Lower leg skin (tissue), 4 donors: Measurements from ENCODE around the gene PPP1R13B. TPM values are rescaled to one million over a fixed set of nuclear protein-coding genes. Genes with fewer than 3 reads are reported as not detected.

Experiments used
- DNase-seq, 2 donors: peaks; one replicate each; pipeline ENCODE4 v3.0.0-alpha.2; 2019; ENCODE audit warnings: low spot score in 2 of 2
- H3K4me3 ChIP-seq: fragments of 200-600 bp; sonication (generic); 2 replicates; pipeline ENCODE4 v1.5.1; 2017; ENCODE audit warnings: mild to moderate bottlenecking, low read depth; ENCODE audit not compliant: poor library complexity, severe bottlenecking
- POLR2A ChIP-seq, 2 donors: fragments of 450-650 bp; IDR thresholded peaks; one replicate each; pipeline ENCODE4 v1.6.1; 2016 to 2017; ENCODE audit warnings: antibody characterized with exemption in 2 of 2, mild to moderate bottlenecking in 1 of 2, moderate library complexity in 1 of 2
- WGBS, 2 donors: methylation state at CpG; one replicate each; pipeline ENCODE4 v1.1.5; 2018; 5-methylcytosine and 5-hydroxymethylcytosine counted together
- intact Hi-C: fragments of 100-400 bp; cut with DNase I; formaldehyde crosslinking; loops from one replicate; pipeline ENCODE4 v1.15.0; 2023; ENCODE audit warnings: low total_unique reads
- total RNA-seq, 4 donors: library from RNA; depleted of rRNA; stranded (reverse); fragments of >200 nt; gene quantifications; one replicate each; pipeline ENCODE4 v1.1.0, GENCODE V29; 2016
- TF ChIP-seq, protein P1 (sequence below), 3 donors: fragments of 450-650 bp; IDR thresholded peaks; one replicate each; pipeline ENCODE4 v1.5.1; 2016; ENCODE audit warnings: antibody characterized with exemption in 3 of 3, mild to moderate bottlenecking in 3 of 3, moderate library complexity in 2 of 3

Gene PPP1R13B
- total RNA-seq: 10 to 100 TPM; 28.9 to 55.8 (median 41.5) TPM

GRCh38 chr14:103847451-103848174 is at the start of gene PPP1R13B:
PPP1R13B (minus strand) TSS chr14:103847575; CDS start chr14:103847307, 268 bp downstream.
- peak within 1 kb of the TSS; percentile 48 for H3K4me3 ChIP-seq
- 0% methylated on average over 18 of the region's 104 CpGs; no CpG with 5 or more reads in 1 of the 2 donors for WGBS, 2 donors
- DNase-seq: peak; percentile 87 to 98

DNA sequence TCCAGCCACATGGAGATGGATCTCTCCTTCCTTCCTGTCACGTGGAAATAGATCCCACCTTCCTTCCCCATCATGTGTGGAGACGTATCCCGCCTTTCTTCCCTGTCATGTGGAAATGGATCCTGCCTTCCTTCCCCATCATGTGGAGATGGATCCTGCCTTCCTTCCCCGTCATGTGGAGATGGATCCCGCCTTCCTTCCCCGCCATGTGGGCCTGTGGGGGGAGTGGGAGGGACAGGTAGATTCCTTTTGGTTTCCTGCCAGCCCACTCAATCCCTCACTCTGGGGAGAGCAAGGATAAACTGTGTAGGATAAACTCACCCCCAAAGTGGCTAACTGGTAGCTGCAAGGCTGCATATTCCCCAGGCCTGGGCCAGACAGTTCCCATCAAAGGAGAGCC is 49.2 kb upstream of the PPP1R13B start:
- intact Hi-C loops: no loop called here
- TF ChIP-seq, protein P1, sequence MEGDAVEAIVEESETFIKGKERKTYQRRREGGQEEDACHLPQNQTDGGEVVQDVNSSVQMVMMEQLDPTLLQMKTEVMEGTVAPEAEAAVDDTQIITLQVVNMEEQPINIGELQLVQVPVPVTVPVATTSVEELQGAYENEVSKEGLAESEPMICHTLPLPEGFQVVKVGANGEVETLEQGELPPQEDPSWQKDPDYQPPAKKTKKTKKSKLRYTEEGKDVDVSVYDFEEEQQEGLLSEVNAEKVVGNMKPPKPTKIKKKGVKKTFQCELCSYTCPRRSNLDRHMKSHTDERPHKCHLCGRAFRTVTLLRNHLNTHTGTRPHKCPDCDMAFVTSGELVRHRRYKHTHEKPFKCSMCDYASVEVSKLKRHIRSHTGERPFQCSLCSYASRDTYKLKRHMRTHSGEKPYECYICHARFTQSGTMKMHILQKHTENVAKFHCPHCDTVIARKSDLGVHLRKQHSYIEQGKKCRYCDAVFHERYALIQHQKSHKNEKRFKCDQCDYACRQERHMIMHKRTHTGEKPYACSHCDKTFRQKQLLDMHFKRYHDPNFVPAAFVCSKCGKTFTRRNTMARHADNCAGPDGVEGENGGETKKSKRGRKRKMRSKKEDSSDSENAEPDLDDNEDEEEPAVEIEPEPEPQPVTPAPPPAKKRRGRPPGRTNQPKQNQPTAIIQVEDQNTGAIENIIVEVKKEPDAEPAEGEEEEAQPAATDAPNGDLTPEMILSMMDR (IDR thresholded peaks at IDR 0.05): no peak
- TF ChIP-seq POLR2A (IDR thresholded peaks at IDR 0.05): no peak
- DNase-seq: no peak
- WGBS, 2 donors: 64 to 70% methylated on average over 6 of the region's 6 CpGs
- no peak overlapping the region for H3K4me3 ChIP-seq

More at GRCh38 chr14:103847451-103848174, at the start of gene PPP1R13B:
- intact Hi-C loops: no loop called here
- no peak for TF ChIP-seq POLR2A (IDR thresholded peaks at IDR 0.05)
- TF ChIP-seq, protein P1 (IDR thresholded peaks at IDR 0.05): no peak

GRCh38 chr14:103894723-103895059 is 47.3 kb upstream of the PPP1R13B start:
- WGBS, 2 donors: 60 to 64% methylated on average over 4 to 5 of the region's 7 CpGs
- intact Hi-C loops: no loop called here
- no peak overlapping the region for H3K4me3 ChIP-seq
- no peak for DNase-seq
- TF ChIP-seq, protein P1 (IDR thresholded peaks at IDR 0.05): no peak
- no peak for TF ChIP-seq POLR2A (IDR thresholded peaks at IDR 0.05)

- no peak overlapping the region for H3K4me3 ChIP-seq
- no peak for DNase-seq
- 59 to 64% methylated on average over 12 to 22 of the region's 26 CpGs for WGBS, 2 donors
- no peak for TF ChIP-seq POLR2A (IDR thresholded peaks at IDR 0.05)
- TF ChIP-seq, protein P1 (IDR thresholded peaks at IDR 0.05): no peak
- intact Hi-C loops: no loop called here
Measured at GRCh38 chr14:103894034-103894722, 46.8 kb upstream of the PPP1R13B start.

DNA sequence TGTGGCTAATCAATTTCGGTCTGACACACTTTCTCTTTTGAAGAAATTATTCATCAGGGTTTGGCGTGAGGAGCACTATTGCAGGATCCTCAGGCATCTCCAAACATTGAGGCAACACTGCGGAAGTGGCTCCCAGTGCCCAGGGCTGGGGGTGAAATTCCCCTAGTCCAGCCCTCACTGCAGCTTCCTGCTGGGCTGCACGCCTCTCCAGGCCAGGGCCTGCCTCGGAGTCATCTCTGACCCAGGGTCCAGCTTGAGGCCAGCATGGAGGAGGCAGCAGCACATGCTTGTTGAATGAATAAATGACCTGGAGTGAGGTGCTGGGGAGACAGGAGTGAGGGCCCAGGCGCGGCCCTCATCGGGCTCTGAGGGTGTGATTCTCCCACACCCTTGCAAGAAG is 44.9 kb upstream of the PPP1R13B start:
- WGBS, 2 donors: 89 to 90% methylated on average over 8 of the region's 8 CpGs
- DNase-seq: no peak
- intact Hi-C loops: no loop called here
- no peak overlapping the region for H3K4me3 ChIP-seq
- no peak for TF ChIP-seq POLR2A (IDR thresholded peaks at IDR 0.05)
- TF ChIP-seq, protein P1 (IDR thresholded peaks at IDR 0.05): no peak
